ENCODE measurements around the gene RC3H1.

GRCh38 chr1:173954179-173954578 lies 68.0 kb downstream of the RC3H1 start:
- no peak for TF ChIP-seq KLF16 (tag by site-specific recombination; IDR thresholded peaks at IDR 0.05)
- TF ChIP-seq, protein P1, sequence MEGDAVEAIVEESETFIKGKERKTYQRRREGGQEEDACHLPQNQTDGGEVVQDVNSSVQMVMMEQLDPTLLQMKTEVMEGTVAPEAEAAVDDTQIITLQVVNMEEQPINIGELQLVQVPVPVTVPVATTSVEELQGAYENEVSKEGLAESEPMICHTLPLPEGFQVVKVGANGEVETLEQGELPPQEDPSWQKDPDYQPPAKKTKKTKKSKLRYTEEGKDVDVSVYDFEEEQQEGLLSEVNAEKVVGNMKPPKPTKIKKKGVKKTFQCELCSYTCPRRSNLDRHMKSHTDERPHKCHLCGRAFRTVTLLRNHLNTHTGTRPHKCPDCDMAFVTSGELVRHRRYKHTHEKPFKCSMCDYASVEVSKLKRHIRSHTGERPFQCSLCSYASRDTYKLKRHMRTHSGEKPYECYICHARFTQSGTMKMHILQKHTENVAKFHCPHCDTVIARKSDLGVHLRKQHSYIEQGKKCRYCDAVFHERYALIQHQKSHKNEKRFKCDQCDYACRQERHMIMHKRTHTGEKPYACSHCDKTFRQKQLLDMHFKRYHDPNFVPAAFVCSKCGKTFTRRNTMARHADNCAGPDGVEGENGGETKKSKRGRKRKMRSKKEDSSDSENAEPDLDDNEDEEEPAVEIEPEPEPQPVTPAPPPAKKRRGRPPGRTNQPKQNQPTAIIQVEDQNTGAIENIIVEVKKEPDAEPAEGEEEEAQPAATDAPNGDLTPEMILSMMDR (tag by site-specific recombination; IDR thresholded peaks at IDR 0.05), result no peak
- no peak for TF ChIP-seq ZNF629 (tag by site-specific recombination; IDR thresholded peaks at IDR 0.05)
- TF ChIP-seq ZBTB10 (tag by site-specific recombination; IDR thresholded peaks at IDR 0.05), result no peak
- no peak for TF ChIP-seq ZNF2 (tag by site-specific recombination; IDR thresholded peaks at IDR 0.05)
- TF ChIP-seq ZNF791 (tag by site-specific recombination; IDR thresholded peaks at IDR 0.05), result no peak
